HG03558 (cell line): ENCODE results near the gene TNFRSF18.
"Not testable (repeated sequence)": the region's sequence is repeated elsewhere in the genome, so short reads cannot be mapped to it uniquely, and the experiment has no call there.

ENCODE experiments used
- ATAC-seq: cut with Tn5 transposase; IDR thresholded peaks from one replicate; pipeline ENCODE4 v1.9.1; 2021; ENCODE audit warnings: moderate number of reproducible peaks; ENCODE audit not compliant: unreplicated experiment; ENCODE audit errors: extremely low read depth

TNFRSF18 gene

DNA sequence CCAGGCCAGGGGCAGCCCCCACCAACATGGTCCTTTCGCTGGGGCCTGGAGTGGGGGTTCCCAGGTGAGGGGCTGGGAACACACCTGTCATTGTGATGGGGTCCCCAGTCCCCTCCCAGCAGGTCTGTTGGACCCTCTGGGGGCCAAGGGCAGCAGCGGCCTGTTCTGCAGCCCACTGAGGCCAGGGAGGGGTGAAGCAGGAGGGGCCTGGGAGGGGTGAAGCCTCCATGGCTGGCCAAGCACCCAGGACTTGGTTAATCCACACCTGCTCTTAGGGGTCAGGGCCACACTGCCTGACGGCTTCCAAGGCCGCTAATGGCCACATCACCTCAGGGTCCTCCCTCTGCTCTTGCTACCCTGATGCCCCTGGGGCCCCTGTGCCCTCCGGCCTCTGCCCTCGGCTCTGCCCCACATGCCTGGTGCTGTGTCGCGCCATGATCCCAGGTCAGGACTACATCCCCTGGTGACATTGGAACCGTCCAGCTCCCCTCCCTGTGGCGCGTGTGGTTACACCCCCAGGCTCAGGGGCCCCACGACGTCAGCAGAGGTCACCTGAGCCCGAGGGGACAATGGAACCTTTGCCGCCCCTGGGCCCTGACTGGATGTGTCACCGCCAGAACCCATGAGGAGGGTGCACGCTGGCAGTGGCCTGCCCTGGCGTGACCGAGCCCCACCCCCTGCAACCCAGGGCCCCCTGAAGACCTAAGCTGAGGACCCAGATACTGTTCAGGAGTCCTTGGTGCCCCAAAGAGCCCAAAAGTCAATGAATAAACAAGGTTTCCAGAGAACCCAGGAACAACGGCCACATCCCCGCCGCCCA, 7.0 kb downstream of the TNFRSF18 start:
- no peak for ATAC-seq

DNA sequence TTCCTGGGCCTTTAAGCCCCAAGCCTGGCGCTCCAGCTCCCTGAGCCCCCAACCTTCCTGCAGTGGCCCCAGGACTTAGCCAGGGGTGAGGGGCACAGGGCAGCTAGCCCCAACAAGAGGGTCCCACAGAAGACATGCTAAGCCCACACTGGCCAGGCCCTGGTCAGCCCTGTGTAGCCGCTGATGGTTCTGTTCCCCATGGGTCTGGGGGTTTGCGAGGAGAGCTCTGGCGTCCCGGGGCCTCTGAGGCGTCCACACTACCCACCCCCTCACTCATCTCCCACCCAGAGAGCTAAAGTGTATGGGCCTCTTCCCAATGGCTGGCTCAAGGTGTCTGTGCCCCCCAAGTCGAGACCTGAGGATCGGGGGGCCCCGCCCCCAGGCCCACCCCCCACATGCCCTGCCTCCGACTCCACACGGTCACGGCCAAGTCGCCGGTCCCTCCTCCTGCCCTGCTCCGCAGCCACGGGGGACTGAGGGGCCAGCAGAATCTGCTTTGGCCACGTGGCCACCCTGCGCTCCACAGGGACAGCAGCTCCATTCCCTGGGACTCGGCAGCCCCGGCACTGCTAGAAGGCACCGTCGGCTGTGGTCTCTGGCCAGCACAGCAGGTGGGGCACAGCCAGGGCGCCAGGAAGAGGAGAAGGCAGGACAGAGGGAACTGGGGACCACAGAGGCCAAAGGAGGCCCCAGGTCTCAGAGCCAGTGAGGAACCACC, 7.8 kb downstream of the TNFRSF18 start:
- no peak for ATAC-seq

DNA sequence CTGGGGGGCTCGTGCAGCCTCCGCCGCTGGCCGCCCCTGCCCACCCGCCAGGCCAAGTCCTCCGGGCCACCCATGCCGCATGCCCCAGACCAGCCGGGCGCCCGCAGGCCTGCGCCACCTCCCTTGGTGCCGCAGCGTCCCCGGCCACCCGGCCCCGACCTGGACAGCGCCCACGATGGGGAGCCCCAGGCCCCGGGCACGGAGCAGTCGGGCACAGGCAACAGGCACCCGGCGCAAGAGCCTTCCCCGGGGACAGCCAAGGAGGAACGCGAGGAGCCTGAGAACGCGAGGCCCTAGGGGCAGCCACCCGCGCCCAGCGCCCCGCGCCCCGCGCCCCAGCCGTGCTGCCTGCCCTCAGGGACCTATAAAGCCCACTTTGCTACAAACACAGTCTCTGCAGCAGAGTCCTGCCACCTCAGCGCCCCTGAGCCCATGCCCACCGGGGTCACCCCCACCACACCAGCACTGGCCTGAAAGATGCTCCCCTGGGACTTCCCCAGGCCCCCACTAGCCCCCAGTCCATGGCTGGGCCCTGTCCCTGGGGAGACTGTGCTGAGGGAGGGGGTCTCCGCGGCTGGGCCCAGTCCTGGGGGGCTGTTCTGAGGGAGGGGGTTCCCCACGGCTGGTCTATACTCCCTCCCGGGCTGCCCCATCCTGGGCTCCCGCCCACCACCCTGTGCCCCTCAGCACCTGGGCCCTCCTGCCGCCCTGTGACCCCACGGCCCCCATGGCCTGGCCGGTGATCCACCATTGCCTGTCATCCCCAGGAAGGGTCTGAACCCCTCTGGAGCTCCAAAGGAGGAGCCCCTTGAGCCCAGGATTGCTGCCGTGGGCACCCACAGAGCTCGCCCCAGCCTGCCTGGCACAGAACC, 8.6 kb downstream of the TNFRSF18 start:
- ATAC-seq: no peak

DNA sequence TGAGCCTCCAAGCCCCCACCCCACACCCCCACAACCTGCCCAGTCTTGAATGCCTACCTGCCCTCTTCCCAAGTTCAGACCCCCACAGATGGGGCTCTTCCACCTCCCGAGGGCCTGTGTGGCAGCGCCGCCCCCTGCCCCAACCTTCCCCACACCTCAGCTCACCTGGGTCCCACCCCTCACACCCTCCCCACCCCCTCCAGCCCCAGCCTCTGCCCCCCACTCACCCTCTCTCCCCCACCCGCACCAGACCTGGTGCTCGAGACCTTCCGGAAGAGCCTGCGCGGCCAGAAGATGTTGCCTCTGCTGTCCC, 9.2 kb downstream of the TNFRSF18 start:
- ATAC-seq: no peak

DNA sequence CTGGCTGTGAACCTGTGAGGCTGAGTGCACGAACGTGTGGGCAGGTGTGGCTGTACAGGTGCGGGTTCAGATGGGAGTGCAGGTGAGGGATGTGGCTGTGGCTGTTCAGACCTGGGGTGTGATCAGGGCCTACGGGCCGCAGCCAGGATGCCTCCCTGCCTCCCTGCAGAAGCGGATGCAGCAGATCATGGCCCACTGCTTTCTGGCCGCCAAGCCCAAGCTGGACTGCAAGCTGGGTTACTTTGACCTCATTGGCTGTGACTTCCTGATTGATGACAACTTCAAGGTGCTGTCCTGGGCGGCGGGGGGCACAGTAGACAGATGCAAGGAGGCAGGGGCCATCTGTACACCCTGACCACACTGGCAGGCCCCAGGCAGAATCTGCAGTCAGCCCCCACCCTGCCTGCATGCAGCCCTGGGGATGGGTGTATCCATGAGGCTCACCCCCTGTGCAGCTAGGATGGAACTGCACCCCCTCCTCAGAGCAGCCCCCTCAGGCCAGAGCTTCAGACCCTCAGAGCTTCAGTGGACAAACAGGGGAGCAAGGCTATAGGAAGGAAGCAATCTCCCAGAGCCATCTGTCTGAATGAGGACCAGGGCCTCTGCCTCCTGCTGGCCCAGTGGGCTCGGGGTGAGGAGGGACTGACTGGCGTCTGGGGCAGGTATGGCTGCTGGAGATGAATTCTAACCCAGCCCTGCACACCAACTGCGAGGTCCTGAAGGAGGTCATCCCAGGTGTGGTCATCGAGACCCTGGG, 9.8 kb downstream of the TNFRSF18 start:
- ATAC-seq: no peak

DNA sequence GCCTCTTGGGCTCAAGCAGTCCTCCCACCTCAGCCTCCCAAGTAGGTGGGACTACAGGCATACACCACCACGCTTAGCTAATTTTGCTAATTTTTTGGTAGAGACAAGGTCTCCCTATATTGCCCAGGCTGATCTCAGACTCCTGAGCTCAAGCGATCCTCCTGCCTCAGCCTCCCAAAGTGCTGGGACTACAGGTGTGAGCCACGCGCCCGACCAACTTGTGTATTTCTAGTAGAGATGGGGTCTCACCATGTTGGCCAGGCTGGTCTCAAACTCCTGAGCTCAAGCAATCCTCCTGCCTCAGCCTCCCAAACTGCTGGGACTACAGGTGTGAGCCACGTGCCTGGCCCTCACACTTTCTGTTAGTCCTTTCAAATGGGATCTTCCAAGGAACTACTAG, 10.7 kb downstream of the TNFRSF18 start:
- not testable (repeated sequence) for ATAC-seq

DNA sequence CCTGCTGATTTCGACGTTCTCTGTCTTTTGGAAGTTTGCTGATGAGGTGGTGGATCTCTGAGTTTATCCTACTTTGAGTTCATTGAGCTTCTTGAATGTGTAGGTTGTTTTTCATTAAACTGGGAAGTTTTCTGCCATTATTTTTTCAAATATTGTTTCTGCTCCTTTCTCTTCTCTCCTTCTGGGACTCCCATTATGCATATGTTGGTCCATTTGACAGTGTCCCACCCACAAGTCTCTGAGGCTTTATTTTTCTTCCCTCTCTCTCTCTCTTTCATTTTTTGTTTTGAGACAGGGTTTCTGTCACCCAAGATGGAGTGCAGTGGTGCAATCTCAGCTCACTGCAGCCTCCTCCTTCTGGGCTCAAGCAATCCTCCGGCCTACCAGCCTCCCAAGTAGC, 11.7 kb downstream of the TNFRSF18 start:
- ATAC-seq: no peak

DNA sequence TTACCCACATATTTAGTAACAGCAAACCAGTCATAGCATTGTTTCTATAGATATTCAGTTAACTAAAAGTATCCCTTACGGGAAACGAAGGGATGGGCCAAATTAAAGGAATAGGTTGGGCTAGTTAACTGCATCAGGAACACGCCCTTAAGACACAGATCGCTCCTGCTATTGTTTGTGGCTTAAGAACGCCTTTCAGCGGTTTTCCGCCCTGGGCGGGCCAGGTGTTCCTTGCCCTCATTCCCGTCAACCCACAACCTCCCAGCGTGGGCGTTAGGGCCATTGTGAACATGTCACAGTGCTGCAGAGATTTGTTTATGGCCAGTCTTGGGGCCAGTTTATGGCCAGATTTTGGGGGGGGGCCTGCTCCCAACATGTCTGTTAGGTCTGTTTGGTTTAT, 14.7 kb downstream of the TNFRSF18 start:
- no peak for ATAC-seq

DNA sequence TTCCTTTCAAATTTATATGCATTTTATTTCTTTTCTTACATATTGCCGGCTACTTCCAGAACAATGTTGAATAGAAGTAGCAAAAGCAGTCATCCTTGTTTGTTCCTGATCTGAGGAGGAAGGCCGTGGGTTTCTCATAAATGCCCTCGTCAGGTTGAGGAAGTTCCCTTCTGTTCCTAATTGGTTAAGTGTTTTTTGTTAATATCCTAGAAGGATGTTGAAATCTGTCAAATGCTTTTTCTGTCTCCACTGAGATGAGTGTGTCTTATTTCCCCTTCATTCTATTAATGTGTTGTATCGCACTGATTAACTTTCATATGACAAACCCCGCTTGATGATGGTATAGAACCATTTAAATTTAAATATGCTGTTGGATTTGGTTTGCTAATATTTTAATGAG, 17.3 kb downstream of the TNFRSF18 start:
- ATAC-seq: no peak

DNA sequence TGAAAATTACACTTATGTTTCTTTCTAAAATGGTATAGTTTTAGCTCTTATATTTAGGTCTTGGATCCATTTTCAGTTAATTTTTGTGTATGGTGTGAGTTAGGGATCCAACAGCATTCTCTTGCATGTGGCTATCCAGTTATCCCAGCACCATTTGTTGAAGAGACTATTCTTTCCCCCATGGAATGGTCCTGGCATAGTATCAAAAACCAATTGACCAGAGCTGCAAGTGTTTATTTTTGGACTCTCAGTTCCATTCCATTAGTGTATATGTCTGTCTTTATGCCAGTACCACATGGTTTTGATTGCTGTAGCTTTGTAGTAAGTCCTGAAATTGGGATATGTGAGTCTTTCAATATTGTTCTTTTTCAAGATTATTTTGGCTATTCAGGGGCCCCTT, 18.5 kb downstream of the TNFRSF18 start:
- no peak for ATAC-seq

DNA sequence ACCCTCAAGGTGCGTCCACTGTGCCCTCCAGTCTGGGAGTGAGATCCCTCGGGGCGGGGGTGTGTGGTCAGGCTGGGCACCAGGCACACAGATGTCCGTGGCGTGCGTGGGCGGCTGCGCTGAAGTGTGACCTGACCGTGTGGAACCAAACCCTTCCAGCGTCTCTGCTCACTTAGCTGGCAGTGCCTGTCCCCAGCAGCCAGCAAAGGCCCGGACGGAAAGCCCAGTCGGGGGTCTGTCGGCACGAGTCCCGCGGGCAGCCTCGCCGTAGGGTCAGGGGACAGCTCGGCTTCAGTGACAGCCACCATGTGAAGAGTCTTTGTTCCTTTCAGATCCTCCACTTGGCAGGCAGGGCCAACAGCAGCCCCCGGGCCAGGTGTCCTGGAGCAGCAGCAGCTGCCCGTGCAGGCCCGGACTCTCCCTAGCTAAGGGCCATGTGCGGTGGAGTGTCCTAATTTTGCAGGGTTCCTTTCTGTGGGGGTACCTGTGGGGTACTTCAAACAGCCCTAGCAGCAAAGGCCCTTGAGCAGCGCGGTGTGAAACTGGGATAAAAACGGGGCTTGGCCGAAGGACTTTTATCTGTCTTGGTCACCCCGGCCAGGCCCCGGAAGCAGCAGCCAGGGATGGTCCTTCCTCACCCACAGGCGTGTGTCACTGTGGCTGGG, 21.2 kb downstream of the TNFRSF18 start:
- ATAC-seq: no peak

DNA sequence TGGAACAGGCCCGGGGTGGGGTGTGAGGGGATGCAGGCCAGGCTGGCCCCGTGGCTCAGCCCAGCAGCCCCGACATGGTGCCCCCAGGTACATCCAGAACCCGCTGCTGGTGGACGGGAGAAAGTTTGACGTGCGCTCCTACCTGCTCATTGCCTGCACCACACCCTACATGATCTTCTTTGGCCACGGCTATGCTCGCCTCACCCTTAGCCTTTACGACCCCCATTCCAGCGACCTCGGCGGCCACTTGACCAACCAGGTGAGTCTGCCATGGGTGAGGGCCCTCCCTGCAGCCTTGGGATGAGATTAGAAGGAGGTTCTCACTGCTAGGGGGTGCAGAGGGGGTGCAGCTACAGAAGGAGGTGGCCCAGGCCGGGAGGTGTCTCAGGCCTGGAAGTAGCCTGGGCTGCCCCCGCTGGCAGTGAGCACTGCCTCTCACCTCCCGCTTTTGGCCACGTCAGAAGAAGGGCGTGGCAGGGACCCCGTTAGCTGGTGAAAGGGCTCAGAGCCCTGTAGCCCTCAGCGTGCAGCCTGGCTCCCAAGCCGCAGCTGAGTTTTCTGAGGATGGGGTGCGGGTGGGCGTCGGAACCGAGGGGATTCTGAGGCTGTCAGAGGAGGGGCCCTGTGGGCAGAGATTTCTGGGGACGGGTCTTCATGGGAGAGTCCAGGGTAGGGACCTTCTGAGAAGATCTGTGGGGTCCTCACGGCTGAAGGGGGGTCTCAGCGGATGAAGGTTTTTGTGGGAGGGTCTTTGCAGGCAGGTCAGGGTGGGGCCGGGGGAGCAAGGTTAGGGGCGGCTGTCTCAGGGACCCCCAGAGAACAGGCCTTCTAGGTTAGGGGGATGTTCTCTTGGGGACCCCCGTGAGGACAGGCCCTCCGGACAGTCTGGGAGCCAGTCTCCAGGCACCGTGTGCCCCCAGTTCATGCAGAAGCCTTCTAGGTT, 22.3 kb downstream of the TNFRSF18 start:
- ATAC-seq: no peak

DNA sequence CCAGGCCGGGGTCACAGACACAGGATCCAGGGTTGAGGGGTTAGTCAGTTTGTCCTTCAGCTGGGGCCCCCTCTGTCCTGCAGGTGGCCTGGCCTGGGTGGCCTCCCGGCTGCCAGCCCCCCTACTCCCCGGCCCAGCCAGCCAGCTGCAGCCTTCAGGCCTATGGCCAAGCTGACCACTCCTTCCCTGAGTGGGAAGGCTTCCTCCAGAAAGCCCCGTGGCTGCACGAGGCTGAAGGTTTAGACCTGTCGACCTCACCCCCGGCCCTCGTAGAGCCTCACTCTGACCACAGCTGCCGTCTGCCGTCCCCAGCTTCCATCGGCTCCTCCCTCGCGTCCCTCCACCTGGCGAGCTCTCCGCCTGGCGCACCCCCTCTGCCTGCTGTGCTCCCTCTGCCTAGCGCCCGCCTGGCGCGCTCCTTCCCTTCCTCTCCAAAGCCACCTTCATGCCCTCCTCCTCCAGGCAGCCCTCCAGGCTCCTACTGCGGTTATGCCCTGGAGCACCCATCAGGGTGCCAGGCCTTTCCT, 23.1 kb downstream of the TNFRSF18 start:
- ATAC-seq: no peak

DNA sequence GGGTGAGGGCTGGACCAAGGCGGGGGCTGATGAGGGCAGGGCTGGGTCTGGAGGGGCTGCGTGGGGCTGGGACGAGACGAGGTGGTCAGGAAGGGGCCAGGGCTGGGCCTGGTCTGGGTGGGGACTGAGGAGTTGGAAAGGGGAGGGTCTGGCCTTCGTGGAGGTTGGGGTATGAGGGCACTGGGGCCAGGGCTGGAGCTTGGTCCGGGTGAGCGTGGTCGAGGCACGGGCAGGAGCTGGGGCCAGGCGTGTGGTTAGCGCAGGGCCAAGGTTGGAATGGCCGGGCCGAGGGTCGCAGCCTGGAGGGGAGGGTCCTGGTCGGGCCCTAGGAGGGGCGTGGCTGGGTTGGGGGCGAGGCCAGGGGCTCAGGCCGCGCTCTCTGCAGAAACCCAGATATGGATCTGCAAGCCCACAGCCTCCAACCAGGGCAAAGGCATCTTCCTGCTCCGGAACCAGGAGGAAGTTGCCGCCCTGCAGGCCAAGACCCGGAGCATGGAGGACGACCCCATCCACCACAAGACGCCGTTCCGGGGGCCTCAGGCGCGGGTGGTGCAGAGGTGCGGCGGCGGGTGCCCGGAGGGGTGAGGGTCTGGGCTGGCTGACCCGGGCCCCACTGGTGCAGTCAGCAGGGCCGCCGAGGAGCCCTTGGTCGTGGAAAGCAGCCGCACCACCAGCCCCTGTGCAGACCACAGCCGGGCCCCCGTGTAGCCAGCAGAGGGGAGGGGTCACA, 23.7 kb downstream of the TNFRSF18 start:
- ATAC-seq: no peak

DNA sequence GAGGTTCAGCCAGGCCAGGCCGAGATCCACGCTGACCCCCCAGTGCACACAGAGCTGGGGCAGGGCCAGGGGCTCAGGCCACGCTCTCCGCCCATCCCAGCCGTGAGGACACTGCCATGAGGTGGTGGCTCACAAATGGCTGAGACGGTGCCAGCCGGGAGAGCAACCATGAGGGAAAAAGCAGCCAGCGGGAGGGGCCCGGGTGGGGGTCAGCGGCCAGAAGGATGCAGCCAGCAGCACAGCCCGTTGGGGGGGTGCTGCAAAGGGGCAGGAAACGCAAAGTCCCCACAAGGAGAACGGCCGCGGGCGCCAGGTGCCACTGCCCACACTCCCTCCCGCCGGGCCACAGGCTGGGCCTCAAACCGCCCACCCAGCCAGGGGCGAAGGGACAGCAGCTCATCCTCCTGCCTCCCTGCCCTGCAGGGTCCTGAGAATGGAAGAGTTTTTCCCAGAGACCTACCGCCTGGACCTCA, 24.4 kb downstream of the TNFRSF18 start:
- ATAC-seq: no peak

DNA sequence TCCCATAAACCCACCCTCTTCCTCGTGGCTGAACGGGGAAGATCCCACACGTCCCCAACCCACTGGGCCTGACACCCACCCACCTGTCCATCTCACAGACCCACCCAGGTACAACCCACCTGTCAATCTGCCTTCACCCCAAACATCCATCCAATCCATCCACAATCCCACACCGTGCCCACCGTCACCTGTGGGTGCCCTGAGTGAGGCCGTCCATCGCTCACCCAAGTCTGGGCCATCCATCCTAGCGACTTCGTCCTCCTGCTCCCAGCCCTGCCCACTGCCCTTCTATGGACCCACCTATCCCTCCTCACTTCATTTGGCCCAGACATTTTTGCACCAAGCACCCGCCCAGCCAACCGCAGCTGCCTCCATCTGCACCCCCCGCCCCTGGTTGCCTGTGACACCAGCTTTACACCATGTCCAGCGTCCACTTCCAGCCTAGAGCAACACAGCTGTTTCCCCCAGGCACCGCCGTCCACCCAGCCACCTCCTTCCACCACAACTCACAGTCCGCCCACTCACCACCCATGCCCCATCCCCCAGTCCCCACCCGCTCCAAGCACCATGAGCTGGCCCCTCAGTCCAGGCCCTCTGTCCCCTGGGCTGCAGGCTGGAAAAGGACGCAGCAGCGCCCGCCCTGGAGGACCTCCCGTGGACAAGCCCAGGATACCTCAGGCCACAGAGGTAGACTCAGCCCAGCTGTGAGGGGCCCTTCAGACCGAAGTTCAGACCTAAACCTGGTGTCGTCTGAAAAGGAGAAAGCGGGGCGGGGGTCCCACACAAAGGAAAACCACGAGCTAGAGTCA, 25.1 kb downstream of the TNFRSF18 start:
- no peak for ATAC-seq
